DMS53 treated with DMSO at 0.1 percent for 48 hours (cell line): ENCODE measurements around the gene ZNF76.

ENCODE experiments used
- DNase-seq: peaks from one replicate; lab custom pipeline; 2025; ENCODE audit not compliant: unreplicated experiment; lab: John Stamatoyannopoulos, UW

The ZNF76 gene

DNA sequence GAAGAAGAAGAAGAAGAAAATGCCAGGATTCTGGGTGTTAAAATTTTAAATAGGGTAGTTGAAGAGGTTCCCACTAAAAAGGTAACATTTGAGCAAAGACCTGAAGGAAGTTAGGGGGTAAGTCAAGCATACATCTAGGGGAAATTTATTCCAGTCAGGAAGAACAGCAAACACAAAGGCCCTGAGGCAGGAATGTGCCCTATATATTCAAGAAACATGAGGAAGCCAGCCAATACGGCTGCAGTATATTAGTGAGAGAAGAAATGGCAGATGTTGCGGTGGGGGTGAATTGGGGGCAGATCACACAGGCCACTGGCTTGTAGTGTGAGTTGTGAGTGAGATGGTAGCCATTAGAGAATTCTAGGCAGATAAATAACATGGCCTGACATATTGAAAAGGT, 6.0 kb downstream of the ZNF76 start:
- no peak for DNase-seq

DNA sequence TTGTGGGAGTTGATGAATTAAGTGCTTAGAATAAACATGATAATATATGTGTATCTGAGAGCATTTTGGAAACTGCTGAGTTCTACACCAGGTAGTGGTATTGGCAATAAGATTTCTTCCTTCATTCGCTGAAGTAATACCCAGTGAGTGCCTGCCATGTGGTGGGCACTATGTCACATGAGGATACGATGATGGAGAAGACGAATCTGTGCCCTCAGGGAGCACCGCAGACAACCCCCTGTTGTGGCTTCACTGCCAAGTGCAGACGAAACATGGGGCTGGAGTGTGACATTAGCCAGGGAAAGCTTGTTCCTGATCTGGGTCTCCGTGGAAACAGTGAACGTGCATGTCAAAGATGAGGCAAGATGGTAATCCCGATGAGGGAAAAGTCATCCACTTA, 7.9 kb downstream of the ZNF76 start:
- DNase-seq, result no peak

DNA sequence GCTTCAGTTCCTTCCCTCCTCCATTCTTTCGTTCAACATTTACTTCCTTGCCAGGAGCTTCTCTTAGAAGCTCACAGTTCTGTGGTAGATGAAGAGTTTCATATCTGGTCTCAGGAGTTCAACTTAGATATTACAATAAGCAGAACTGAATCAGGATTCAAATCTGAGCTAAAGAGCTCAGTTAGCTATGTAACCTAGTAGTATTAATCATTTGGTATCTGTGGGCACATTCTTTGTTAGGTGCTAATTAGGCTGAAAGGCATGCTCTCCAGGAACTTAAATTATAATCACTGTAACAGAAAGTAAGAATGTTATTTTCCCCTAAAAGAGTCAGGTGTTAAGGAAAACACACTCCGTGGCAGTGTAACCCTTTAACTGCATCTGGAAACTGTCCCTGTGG, 8.4 kb downstream of the ZNF76 start:
- DNase-seq, result no peak

DNA sequence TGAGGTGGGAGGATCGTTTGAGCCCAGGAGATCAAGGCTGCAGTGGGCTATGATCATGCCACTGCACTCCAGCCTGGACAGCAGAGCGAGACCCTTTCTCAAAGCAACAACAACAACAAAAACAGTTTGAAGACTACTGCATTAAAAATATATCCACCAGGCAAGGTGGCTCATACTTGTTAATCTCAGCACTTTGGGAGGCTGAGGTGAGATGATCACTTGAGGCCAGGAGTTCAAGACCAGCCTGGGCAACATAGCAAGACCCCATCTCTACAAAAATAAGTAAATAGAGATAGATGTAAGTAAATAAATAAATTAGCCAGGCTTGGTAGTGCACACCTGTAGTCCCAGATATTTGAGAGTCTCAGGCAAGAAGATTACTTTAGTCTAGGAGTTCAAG, 12.5 kb downstream of the ZNF76 start:
- DNase-seq, result no peak

DNA sequence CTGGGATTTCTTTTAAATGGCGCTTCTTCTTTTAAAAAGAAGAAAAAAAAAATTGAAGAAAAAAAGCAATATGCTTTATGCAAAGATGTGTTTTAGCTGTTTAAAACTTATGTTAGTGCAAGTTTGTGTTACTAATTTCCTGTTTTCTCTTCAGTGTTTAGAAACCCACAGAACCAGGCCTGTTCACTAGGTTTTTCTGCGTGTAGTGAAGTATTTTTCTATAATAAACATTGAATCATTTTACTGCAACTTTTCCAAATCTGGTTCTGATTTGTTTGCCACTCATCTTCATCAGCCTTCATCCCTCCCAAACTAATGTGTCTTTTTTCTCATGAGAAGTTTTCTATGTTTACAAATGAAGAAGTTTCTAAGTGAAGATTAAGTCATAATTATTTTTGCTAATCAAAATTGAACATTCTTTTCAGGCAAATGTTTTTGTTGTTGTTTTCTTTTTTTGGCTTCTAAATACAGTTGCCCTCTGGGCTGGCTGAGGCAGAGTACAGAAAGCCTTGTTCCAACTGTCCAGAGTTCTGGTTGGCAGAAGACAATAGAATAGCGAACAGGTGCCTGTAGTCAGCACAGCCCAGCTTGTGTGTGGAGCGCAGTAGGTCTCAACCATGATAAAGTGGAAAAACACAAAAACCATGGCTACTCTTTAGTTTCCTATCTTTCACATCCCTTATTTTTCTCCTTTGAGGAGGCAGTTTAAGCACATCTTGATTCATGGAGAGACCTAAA, 14.5 kb downstream of the ZNF76 start:
- no peak for DNase-seq

DNA sequence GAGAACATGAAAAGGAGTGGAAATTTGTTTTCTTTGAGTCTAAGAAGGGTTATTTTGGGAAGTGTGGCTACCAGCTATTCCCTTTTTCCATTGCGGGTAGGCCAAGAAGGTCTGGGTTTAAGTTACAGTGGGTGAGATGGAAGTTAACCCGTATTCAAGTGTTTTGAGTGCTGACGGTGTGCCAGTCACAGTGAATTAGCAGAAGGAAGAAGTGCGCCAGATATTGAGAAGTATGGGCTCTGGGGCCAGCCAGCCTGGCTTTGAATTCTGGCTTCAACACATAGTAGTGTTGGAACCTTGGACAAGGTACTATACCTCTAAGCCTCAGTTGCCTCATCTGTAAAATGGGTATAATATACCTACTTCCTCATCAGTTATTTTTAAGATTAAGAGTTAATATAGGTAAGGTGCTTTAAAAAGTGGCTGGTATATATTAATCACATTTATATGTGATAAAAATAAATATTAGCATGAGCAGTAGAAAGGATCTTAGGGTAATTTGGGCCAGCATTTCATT, 16.3 kb downstream of the ZNF76 start:
- no peak for DNase-seq

DNA sequence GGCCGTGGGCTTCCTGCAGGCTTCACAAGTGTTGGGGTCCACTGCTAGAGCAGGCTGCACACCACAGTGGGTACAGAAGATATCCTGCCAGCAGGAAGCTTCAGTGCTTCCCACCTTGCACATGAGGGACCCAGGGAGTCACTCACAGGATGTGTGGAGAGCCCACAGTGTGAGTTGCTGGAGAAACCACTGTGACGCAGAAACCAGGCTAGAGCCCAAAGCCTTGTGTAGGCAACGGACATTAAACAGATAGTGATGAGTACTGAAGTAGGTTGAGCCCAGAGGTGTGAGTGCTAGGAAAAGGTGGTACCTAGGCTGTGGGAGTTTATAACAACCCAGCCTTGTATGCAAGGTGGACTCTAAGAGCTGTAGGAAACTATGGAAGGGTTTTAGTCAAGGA, 19.2 kb downstream of the ZNF76 start:
- no peak for DNase-seq

DNA sequence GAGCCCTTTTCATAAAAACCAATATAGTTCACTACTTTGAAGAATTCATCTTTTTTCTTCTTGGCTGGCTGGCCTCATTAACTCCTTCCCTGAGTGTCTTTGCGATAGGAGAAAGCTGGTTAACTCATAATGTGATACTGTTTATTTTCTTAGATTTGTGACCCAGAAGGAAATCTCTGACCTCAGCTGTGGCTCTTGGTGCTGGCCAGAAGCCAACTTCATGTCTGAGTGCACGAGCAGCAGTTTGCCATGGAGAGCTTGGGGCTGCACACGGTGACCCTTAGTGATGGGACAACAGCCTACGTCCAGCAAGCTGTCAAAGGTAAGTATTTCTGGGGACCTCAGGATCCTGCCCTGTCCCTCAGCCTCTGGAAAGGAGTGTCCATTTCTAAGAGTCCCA, 21.4 kb downstream of the ZNF76 start:
- no peak for DNase-seq

DNA sequence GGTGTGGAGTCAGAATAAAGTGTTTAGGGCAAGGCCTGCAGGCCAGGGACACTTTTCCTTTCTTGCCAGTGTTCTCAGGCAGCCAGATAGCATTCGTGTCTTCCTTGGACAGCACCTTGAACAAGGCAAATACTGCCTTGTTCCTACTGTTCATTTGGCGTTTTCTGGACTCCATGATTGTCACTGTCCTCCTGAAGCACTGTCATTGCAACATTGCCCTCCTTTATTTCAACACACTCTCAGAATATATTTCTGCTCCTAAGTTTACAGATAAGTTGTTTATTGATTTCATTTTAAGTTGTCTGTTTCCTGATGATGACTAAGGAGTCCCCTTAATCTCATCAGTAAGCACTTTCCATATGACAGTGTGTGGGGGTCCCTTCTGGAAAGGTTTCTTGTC, 22.9 kb downstream of the ZNF76 start:
- no peak for DNase-seq

DNA sequence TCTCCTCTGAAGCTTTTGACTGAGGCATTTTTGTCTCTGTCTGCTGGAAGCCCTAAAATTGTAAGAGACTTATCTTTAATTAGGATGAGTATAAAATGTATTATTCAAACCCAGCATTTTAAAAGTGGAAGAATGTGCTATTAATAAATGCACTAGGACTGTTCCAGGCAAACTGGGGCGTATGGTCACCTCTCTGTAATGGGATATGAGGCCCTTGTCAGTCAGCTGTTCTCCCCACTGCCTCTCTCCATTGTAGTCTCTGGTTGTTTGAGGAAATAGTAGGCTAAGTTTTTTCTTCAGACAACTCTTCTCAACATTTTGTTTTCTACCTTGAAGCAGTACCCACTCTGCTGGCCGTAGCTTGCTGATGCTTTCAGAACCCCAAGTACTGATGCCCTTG, 23.8 kb downstream of the ZNF76 start:
- DNase-seq, result no peak

DNA sequence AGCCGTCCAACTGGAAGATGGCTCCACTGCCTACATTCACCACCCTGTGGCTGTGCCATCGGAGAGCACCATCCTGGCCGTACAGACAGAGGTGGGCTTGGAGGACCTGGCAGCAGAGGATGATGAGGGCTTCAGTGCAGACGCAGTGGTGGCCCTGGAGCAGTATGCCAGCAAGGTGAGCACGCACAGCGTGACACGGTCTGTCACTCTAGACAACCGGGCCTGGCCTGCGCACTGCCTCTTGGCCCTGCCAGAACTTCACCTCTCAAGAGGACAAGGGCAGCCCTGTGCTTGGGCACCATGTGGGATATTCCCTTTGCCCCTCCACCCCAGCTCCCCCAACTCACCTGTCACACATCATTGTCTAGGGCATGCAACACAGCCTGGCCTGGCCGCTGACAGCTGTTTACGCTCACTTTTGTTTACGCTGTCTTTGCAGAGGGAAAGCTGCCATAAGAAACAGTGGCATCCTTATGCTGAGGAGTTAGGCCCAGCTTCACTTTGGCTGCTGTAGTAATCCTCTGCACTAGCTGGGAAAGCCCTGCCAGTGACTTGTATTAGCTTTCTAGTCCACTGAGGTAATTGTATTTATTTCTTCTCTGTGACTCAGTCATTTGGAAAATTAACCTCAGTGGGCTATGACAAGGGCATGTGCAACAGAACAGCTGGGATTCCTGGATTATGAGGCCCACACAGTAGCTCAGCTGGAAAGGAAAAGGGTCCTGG, 28.3 kb downstream of the ZNF76 start:
- no peak for DNase-seq

DNA sequence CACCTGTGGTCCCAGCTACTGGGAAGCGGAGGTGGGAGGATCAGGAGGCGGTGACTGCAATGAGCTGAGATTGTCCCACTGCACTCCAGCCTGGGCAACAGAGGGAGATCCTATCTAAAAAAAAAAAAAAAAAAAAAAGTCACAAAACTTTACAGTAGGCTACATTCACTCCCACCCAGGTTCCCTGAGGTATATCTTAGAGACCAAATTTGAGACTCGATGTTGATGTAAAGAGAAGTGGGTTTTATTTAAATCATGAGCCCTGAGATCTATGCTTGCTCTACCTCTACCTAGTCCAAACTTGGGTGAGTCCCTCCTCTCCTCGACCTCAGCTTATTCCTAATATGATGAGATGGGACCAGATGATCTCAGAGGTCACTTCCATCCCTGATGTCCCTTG, 29.3 kb downstream of the ZNF76 start:
- no peak for DNase-seq

DNA sequence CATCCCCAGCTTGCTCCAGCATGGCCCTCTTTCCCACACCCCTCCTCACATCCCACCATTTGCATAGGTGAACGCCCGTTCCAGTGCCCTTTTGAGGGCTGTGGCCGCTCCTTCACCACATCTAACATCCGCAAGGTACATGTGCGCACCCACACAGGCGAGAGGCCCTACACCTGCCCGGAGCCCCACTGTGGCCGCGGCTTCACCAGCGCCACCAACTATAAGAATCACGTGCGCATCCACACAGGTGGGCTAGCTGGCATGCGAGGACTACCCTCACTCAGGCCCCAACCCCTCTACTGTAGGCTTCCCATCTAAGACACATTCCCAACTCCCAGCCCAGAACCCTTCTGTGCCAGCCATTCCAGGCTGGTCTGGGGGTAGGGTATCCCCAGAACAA, 32.0 kb downstream of the ZNF76 start:
- DNase-seq, result no peak

DNA sequence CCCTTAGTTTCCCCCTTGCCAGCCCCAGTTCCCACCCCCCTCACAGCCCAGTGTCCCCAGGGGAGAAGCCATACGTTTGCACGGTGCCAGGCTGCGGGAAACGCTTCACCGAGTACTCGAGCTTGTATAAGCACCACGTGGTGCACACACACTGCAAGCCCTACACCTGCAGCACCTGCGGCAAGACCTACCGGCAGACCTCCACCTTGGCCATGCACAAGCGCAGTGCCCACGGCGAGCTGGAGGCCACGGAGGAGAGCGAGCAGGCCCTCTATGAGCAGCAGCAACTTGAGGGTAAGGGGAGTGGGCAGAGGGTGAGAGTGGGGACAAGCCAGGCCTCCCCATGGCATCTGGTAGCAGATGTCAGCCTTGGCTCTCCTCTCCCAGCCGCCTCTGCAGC, 33.0 kb downstream of the ZNF76 start:
- DNase-seq, result no peak

DNA sequence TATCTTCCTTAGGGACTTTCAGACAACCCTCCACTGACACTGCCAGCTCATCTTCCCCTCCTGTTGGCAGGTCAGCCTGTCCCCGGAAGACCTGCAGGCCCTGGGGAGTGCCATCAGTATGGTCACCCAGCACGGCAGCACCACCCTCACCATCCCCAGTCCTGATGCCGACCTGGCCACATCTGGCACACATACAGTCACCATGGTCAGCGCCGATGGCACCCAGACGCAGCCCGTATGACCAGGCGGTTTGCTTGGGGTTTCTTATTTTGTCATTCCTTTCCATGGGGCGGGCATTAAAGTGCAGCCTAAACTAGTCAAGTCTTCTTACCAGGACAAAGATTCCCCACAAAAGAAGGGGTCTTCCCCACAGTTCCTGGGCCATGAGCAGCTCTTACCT, 34.1 kb downstream of the ZNF76 start:
- DNase-seq, result no peak

DNA sequence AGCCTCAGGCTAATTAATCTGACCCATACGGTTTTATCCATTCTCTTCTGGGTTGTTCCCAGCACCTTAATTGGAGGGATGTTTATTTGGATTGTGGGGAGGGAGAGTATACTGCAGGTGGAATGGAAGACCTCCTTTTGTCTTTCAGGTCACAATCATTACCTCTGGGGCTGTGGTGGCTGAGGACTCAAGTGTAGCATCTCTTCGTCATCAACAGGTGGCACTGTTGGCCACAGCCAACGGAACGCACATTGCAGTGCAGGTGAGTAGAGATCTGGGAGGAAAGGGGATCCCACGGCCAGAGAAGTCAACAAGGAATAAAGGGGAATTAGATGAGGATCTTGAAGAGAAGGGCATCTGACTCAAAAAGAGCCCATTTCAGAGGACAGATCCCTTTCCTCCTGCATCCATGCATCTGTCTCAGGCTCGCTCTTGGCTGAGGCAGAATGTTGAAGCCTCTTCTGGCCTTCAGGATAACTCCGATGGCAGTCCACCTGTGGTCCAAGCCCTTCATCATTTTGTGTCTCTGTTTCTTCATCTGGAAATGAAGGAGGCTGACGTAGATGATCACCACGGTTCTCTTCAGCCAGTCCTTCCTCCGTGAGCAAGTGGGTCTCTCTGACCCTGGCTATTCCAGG, 34.9 kb downstream of the ZNF76 start:
- peak; percentile 6 for DNase-seq

DNA sequence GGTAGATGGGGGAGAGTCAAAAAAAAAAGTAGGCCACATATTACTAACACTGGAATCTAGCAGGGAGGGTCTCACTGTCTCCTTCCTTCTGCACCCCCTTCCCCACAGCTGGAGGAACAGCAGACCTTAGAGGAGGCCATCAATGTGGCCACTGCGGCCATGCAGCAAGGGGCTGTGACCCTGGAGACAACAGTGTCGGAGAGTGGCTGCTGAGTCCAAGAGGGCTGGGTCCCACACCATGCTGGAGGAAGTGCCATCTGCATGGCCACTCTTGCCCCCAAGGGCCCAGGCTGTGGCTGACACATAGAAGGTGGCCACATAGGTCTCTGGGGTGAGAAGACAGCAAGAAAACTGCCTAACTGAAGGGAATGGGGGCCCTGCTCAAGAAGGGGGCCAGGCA, 35.5 kb downstream of the ZNF76 start:
- no peak for DNase-seq

DNA sequence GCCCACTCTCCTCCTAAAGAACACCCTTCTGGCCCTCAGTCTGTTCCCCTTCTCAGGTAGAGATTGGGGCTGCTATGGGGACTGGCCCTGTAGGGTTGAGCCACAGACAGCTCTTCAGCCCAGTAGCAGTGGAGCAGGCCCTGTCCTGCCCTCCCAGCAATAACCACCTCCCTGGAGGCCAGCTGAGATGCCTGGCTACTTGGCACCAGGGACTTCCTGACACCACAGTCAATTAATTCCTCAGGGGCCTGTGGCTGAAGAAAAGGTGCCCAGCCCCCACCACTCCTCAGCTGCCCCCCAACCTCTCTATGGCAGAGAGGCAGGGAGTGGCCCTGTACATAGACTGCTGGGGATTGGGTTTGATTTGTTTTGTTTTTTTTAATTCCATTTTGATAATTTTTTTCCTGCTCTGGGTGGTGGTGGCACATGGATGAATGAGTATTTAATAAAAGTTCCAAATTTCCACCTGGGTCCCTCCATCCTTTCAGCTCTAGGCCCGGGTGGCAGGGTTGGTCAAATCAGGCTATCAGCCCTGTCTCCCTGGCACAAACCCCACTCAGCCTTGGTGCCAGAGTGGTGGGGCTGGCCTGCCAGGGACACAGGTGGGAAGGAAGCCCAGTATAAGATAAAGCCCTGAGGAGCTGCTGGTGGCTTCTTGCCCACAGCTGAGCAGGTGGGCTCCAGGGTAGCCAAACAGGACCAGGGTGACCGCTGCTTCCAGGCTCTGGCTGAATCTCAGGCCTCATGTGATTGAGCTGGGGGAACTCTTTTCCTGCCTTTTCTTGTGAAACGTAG, 36.2 kb downstream of the ZNF76 start:
- DNase-seq, result no peak

DNA sequence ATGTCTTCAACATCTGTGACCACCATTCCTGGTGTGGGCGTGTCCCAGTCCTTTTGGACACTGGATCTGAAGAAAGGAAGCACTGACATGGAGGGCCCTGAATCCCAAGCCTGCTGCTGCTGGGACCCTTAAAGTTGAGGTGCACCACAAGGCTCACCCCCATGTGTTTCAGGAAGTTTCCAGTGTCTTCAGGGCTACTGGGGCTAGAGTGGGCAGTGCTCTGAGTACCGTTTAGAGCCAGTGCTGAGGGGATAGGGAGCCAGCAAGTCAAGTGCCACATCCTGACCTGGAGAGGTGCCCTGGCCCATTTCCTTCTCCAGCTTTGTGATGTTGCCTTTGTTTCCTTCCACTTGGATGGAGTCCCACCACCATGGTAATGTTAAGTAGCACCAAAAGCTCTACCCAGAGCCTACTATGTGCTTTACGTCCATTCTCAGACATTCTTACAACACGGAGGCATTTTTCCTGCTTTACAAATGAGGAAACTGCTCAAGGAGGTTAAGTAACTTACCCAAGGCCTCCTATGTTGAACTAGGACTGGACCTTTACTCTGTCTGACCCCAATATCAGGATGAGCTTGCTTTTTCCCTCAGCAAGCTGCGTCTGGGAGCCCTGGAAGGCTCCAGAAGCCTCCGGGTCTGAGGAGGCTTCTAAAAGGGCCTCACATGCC, 37.5 kb downstream of the ZNF76 start:
- no peak for DNase-seq

DNA sequence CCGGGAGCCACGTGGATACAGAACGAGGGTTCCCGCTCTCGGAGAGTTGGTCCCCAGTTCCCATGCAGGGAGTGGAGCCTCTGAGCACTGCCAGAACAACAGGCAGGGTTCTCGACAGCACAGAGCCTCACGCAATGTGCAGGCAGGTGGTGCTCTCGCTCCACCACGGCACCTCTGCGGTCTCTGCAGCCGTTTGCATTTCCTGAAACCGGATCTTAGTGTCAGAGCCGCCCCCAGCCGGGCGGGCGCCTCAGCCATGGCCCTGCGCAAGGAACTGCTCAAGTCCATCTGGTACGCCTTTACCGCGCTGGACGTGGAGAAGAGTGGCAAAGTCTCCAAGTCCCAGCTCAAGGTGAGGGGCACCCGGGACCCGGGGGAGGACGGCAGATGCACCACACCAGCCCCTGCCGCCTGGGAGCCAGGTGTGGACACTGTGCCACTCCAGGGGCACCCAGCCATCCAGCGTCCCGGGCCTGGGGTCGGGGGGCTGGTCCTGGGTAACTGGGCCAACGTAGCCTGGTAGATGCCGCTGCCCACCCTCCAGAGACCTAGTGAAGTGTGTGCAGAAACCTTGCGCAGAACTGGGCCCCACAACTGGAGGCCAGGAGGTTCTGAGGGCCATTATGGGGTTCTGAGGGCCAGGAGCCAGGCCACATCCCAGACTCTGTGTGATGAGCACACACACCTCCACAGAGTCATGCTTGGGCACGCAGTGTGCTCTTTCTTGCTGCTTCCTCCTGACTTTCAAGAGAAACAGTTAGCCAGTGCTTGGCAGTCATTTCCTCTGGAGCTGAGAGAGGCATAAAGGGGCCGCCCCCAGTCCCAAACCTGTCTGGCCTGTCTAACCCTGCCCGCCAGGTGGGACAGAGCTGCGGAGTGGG, 38.3 kb downstream of the ZNF76 start, which contains the start of gene DEF6:
DEF6 (plus strand) TSS at position 218 of the 881 bp plus-strand sequence; CDS start at position 257, 39 bp downstream.
- DNase-seq, result peak; percentile 81
